Spleen (tissue), 7 donors: ENCODE data around the gene SLC25A24.

Experiments used
- POLR2A ChIP-seq, 3 donors: fragments of 450-650 bp; IDR thresholded peaks; one replicate each; pipeline ENCODE4 v1.5.1; 2017; ENCODE audit warnings: antibody characterized with exemption in 3 of 3, mild to moderate bottlenecking in 1 of 3
- POLR2AphosphoS5 ChIP-seq, 3 donors: sonication (generic); formaldehyde crosslinking; IDR thresholded peaks; one replicate each; pipeline ENCODE4 v1.5.1; 2017; ENCODE audit warnings: antibody characterized with exemption in 3 of 3
- TF ChIP-seq, protein P1 (sequence below), 11 experiments: fragments of 200-600 bp in 7 of 11; fragments of 450-650 bp in 4 of 11; sonication (generic) in 4 of 11; IDR thresholded peaks in 8 of 11; conservative IDR thresholded peaks in 3 of 11; 1 replicate in 7 of 11; 2 replicates in 4 of 11; pipeline versions ENCODE4 v1.4.0 to v1.8.0; 2016 to 2021; ENCODE audit warnings: antibody characterized with exemption in 11 of 11, inconsistent platforms in 4 of 11, mild to moderate bottlenecking in 1 of 11
- donor health status: DM: no; HTN: no; CAD: no; lungs with moderate emphysema.
- donor health status: DM: no; HTN: no; CAD: no.
- donor health status: DM: no; HTN: no; CAD: no.

DNA sequence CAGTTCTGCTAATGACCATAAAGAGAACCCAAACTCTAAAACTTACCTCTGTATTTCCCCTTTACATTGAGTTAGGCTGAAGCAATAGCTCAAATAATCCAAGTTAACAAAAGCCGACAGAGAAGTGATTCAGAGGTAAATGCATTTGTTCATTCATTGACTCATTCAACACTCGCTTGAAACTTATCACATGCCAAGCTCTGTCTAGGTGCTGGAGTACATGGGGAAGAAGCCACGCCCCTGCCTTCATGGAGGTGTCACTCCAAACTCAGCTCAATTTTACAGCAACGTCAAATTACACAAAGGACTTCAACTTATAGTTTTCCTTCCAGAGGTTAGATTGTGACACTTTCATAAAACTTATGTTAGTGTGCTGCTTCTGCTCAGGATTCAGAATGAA lies 45.8 kb downstream of the SLC25A24 start:
- TF ChIP-seq, protein P1, sequence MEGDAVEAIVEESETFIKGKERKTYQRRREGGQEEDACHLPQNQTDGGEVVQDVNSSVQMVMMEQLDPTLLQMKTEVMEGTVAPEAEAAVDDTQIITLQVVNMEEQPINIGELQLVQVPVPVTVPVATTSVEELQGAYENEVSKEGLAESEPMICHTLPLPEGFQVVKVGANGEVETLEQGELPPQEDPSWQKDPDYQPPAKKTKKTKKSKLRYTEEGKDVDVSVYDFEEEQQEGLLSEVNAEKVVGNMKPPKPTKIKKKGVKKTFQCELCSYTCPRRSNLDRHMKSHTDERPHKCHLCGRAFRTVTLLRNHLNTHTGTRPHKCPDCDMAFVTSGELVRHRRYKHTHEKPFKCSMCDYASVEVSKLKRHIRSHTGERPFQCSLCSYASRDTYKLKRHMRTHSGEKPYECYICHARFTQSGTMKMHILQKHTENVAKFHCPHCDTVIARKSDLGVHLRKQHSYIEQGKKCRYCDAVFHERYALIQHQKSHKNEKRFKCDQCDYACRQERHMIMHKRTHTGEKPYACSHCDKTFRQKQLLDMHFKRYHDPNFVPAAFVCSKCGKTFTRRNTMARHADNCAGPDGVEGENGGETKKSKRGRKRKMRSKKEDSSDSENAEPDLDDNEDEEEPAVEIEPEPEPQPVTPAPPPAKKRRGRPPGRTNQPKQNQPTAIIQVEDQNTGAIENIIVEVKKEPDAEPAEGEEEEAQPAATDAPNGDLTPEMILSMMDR (IDR thresholded peaks at IDR 0.05 in 8 of 11, conservative IDR thresholded peaks at IDR 0.05 in 3 of 11): no peak
- TF ChIP-seq POLR2AphosphoS5 (IDR thresholded peaks at IDR 0.05) (no peak), POLR2A (IDR thresholded peaks at IDR 0.05) (no peak)
